ENCODE data around the gene CCDC3. TPM values are rescaled to one million over a fixed set of nuclear protein-coding genes. Genes with fewer than 3 reads are reported as not detected.

CCDC3 gene
- polyA plus RNA-seq, 1 of the 3 experiments (the other 2 are of a cell fraction), result 0.02 TPM

DNA sequence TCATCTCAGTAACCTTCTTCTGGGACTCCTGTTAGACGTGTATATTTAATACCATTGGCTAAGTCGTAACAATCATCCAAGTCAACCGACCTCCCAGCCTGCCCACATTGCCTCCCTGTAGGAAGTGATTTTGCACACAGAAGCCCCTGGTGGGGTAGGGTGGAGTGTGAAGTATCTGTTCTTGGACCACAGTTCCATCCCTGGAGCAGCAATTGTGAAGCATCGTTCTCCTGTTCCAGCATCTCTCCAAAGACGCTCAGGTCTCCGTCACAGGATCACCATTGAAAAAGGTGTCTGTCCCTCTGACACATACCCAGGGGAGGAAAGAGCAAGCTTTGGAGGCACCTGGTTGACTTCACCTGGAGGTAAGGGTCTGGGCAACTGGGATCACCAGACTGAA, 72.9 kb downstream of the CCDC3 start:
- POLR2A ChIA-PET, result no interaction called here
- Histone ChIP-seq H3F3A (replicated peaks; ENCODE audit: insufficient read depth) (no peaks in the 10 kb centered on the region), H3K9ac (no peak overlapping the region), H4K20me1 (ENCODE audit: insufficient read depth) (no peaks in the 10 kb centered on the region), H3K27me3 (ENCODE audit: insufficient read depth) (no peaks in the 10 kb centered on the region), H3K4me3 (ENCODE audit: low read depth in 2 of 2, low read length in 1 of 2) (no peak overlapping the region), H3K9me3 (no peaks in the 10 kb centered on the region), H2AFZ (ENCODE audit: low read depth) (no peak overlapping the region), H3K4me1 (ENCODE audit: control insufficient read depth in 1 of 2, insufficient read depth in 2 of 2, low read depth in 1 of 2, low read length in 1 of 2) (no peaks in the 10 kb centered on the region), H3K9me2 (no peaks in the 10 kb centered on the region), H3K36me3 (replicated peaks in 1 of 2; ENCODE audit: control insufficient read depth in 1 of 2, insufficient read depth in 2 of 2, low read length in 1 of 2) (no peaks in the 10 kb centered on the region), H3K27ac (ENCODE audit: low read depth in 2 of 2, low read length in 1 of 2) (no peak overlapping the region), H3K4me2 (no peak overlapping the region), H3K79me2 (ENCODE audit: insufficient read depth) (no peaks in the 10 kb centered on the region)
- DNase-seq, result no peak
- TF ChIP-seq FOSL2 (IDR thresholded peaks at IDR 0.05; ENCODE audit: borderline replicate concordance, low read depth), result no peak
- TF ChIP-seq CHD2 (IDR thresholded peaks at IDR 0.05; ENCODE audit: low read length, partially characterized antibody), result no peak
- TF ChIP-seq PBX3 (IDR thresholded peaks at IDR 0.05), result no peak
- no peak for TF ChIP-seq TAF1 (IDR thresholded peaks at IDR 0.05; ENCODE audit: borderline replicate concordance, low read depth, low read length)
- TF ChIP-seq EZH2phosphoT487 (IDR thresholded peaks at IDR 0.05; ENCODE audit: borderline replicate concordance, low read depth), result no peak
- TF ChIP-seq TEAD4 (IDR thresholded peaks at IDR 0.05; ENCODE audit: borderline replicate concordance, insufficient read depth), result no peak
- TF ChIP-seq RAD21 (IDR thresholded peaks at IDR 0.05; ENCODE audit: low read length), result no peak
- no peak for TF ChIP-seq FOXM1 (IDR thresholded peaks at IDR 0.05; ENCODE audit: low read depth)
- no peak for TF ChIP-seq USF1 (IDR thresholded peaks at IDR 0.05; ENCODE audit: borderline replicate concordance, low read depth)
- no peak for TF ChIP-seq CTCF (IDR thresholded peaks at IDR 0.05)
- no peak for TF ChIP-seq ELF1 (IDR thresholded peaks at IDR 0.05)
- TF ChIP-seq GABPA (IDR thresholded peaks at IDR 0.05; ENCODE audit: low read depth), result no peak
- TF ChIP-seq, protein P1, sequence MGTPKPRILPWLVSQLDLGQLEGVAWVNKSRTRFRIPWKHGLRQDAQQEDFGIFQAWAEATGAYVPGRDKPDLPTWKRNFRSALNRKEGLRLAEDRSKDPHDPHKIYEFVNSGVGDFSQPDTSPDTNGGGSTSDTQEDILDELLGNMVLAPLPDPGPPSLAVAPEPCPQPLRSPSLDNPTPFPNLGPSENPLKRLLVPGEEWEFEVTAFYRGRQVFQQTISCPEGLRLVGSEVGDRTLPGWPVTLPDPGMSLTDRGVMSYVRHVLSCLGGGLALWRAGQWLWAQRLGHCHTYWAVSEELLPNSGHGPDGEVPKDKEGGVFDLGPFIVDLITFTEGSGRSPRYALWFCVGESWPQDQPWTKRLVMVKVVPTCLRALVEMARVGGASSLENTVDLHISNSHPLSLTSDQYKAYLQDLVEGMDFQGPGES (IDR thresholded peaks at IDR 0.05; ENCODE audit: low read depth, low read length), result no peak
- no peak for TF ChIP-seq JUND (IDR thresholded peaks at IDR 0.05)
- TF ChIP-seq MEF2A (IDR thresholded peaks at IDR 0.05; ENCODE audit: borderline replicate concordance, low read depth), result no peak
- no peak for TF ChIP-seq RXRA (IDR thresholded peaks at IDR 0.05; ENCODE audit: borderline replicate concordance, low read depth)
- TF ChIP-seq NFIC (IDR thresholded peaks at IDR 0.05; ENCODE audit: borderline replicate concordance), result no peak
- TF ChIP-seq SMC3 (IDR thresholded peaks at IDR 0.05; ENCODE audit: low read depth, low read length), result no peak
- CTCF ChIA-PET, result no interaction called here
- WGBS (ENCODE audit: low lambda C conversion rate), result 51% methylated on average over 6 of the region's 6 CpGs

Data from SK-N-SH (cell line).